Mesendoderm (in vitro differentiated cells): ENCODE measurements around the gene MAFB.

ENCODE experiments used
- DNase-seq: peaks from one replicate; pipeline ENCODE4 v3.0.0; 2013
- H2AK5ac ChIP-seq: 2 replicates; pipeline ENCODE4 v1.6.1; 2013; ENCODE audit warnings: low read length, inconsistent platforms
- H2BK120ac ChIP-seq: 2 replicates; pipeline ENCODE4 v1.6.1; 2013; ENCODE audit warnings: low read depth, mild to moderate bottlenecking, low read length, moderate library complexity, mixed read lengths
- H2BK15ac ChIP-seq: replicated peaks from 2 replicates; pipeline ENCODE4 v1.6.1; 2013; ENCODE audit warnings: low read depth, mild to moderate bottlenecking, moderate library complexity
- H2BK5ac ChIP-seq: 2 replicates; pipeline ENCODE4 v1.6.1; 2013; ENCODE audit warnings: low read length, inconsistent platforms
- H3K18ac ChIP-seq: 2 replicates; pipeline ENCODE4 v1.6.1; 2013; ENCODE audit warnings: mild to moderate bottlenecking, low read length, mixed read lengths
- H3K23ac ChIP-seq: one replicate; pipeline ENCODE4 v1.6.1; 2013; ENCODE audit warnings: low read length
- H3K27ac ChIP-seq: 2 replicates; pipeline ENCODE4 v1.5.1; 2013; ENCODE audit warnings: low read depth, mild to moderate bottlenecking, inconsistent platforms, low read length, moderate library complexity
- H3K27me3 ChIP-seq: 2 replicates; pipeline ENCODE4 v1.6.1; 2013; ENCODE audit warnings: low read length, control low read depth, mild to moderate bottlenecking, inconsistent platforms; ENCODE audit not compliant: insufficient read depth, poor library complexity
- H3K36me3 ChIP-seq: 2 replicates; pipeline ENCODE4 v1.6.1; 2013; ENCODE audit warnings: low read length, inconsistent platforms; ENCODE audit not compliant: control insufficient read depth, insufficient read depth
- H3K4ac ChIP-seq: one replicate; pipeline ENCODE4 v1.6.1; 2013; ENCODE audit warnings: low read depth, mild to moderate bottlenecking, low read length, moderate library complexity
- H3K4me1 ChIP-seq: 2 replicates; pipeline ENCODE4 v1.6.1; 2013; ENCODE audit warnings: low read depth, low read length, inconsistent platforms; ENCODE audit not compliant: control insufficient read depth
- H3K4me2 ChIP-seq: 2 replicates; pipeline ENCODE4 v1.6.1; 2013; ENCODE audit warnings: low read length
- H3K4me3 ChIP-seq: 2 replicates; pipeline ENCODE4 v1.5.1; 2013; ENCODE audit warnings: mild to moderate bottlenecking, low read length
- H3K56ac ChIP-seq: one replicate; pipeline ENCODE4 v1.6.1; 2013; ENCODE audit warnings: low read length
- H3K79me1 ChIP-seq: 2 replicates; pipeline ENCODE4 v1.6.1; 2013; ENCODE audit warnings: low read length, inconsistent platforms
- H3K79me2 ChIP-seq: 2 replicates; pipeline ENCODE4 v1.6.1; 2013; ENCODE audit warnings: mild to moderate bottlenecking, low read length; ENCODE audit not compliant: control insufficient read depth, insufficient read depth
- H3K9ac ChIP-seq: 2 replicates; pipeline ENCODE4 v1.6.1; 2013; ENCODE audit warnings: low read length, inconsistent platforms
- H4K5ac ChIP-seq: one replicate; pipeline ENCODE4 v1.6.1; 2013; ENCODE audit warnings: low read length
- H4K8ac ChIP-seq: one replicate; pipeline ENCODE4 v1.6.1; 2013; ENCODE audit warnings: low read depth, mild to moderate bottlenecking, control low read depth, low read length, moderate library complexity
- WGBS: extraction: QIAGEN DNeasy Blood & Tissue Kit; methylation state at CpG from one replicate; pipeline ENCODE4 v1.1.7; 2013; ENCODE audit warnings: low lambda C conversion rate, missing lambda C conversion rate; ENCODE audit not compliant: insufficient coverage; ENCODE audit errors: extremely low coverage; 5-methylcytosine and 5-hydroxymethylcytosine counted together

MAFB gene

DNA sequence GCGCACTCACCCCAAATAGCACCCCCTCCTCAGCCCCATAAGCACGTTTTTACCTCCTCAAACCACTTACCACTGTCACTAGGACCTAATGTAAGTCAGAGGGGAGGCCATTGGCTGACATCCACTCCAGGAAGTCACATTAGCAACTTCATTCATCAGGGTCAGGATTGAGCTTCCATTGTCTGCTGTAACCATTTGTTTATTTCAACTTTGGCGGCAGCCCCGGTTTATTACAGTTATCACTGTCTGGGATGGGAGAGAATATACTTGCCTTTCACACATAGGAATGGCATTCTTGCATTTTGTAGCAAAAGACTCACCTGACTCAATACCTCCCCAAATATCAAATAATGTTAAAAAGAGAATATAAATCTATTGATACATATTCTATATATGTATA is 38.3 kb downstream of the MAFB start:
- DNase-seq = no peak

GRCh38 chr20:40648210-40649072 is 40.6 kb downstream of the MAFB start:
- no peak overlapping the region for H2BK15ac ChIP-seq
- no peaks in the 10 kb centered on the region for H3K27me3 ChIP-seq
- H3K36me3 ChIP-seq = no peaks in the 10 kb centered on the region
- H3K18ac ChIP-seq = no peak overlapping the region
- no peak overlapping the region for H3K4ac ChIP-seq
- DNase-seq = no peak
- no peak overlapping the region for H4K8ac ChIP-seq
- H3K79me2 ChIP-seq = no peaks in the 10 kb centered on the region
- no peaks in the 10 kb centered on the region for H3K4me1 ChIP-seq
- H3K79me1 ChIP-seq = no peaks in the 10 kb centered on the region
- no peak overlapping the region for H2BK120ac ChIP-seq
- no peak overlapping the region for H3K9ac ChIP-seq
- no peak overlapping the region for H3K23ac ChIP-seq
- no peak overlapping the region for H2BK5ac ChIP-seq
- no peak overlapping the region for H4K5ac ChIP-seq
- no peak overlapping the region for H3K56ac ChIP-seq
- H3K27ac ChIP-seq = no peak overlapping the region
- no peak overlapping the region for H3K4me3 ChIP-seq
- WGBS = no CpG with 5 or more reads among the region's 6 CpGs
- H3K4me2 ChIP-seq = no peak overlapping the region
- H2AK5ac ChIP-seq = no peak overlapping the region

More for the DNA sequence above, 38.3 kb downstream of the MAFB start:
- Histone ChIP-seq H3K79me2 (no peaks in the 10 kb centered on the region), H3K9ac (no peak overlapping the region), H3K56ac (no peak overlapping the region), H4K5ac (no peak overlapping the region), H3K36me3 (no peaks in the 10 kb centered on the region), H3K79me1 (no peaks in the 10 kb centered on the region), H2AK5ac (no peak overlapping the region), H4K8ac (no peak overlapping the region), H2BK120ac (no peak overlapping the region), H3K4ac (no peak overlapping the region), H3K4me2 (no peak overlapping the region), H3K4me1 (no peaks in the 10 kb centered on the region), H2BK15ac (no peak overlapping the region), H3K4me3 (no peak overlapping the region), H3K27me3 (no peaks in the 10 kb centered on the region), H3K18ac (no peak overlapping the region), H3K27ac (no peak overlapping the region), H3K23ac (no peak overlapping the region), H2BK5ac (no peak overlapping the region)
- no CpG with 5 or more reads among the region's 4 CpGs for WGBS

- Histone ChIP-seq H2BK5ac (no peak overlapping the region), H3K79me1 (no peaks in the 10 kb centered on the region), H3K4me2 (no peak overlapping the region), H3K56ac (no peak overlapping the region), H4K8ac (no peak overlapping the region), H3K27me3 (no peaks in the 10 kb centered on the region), H3K9ac (no peak overlapping the region), H2AK5ac (no peak overlapping the region), H3K18ac (no peak overlapping the region), H3K27ac (no peak overlapping the region), H3K4me1 (no peaks in the 10 kb centered on the region), H4K5ac (no peak overlapping the region), H2BK120ac (no peak overlapping the region), H3K36me3 (no peaks in the 10 kb centered on the region), H3K4me3 (no peak overlapping the region), H2BK15ac (no peak overlapping the region), H3K79me2 (no peaks in the 10 kb centered on the region), H3K23ac (no peak overlapping the region), H3K4ac (no peak overlapping the region)
- WGBS = no CpG with 5 or more reads among the region's 6 CpGs
- no peak for DNase-seq
Observed at GRCh38 chr20:40646813-40647212, 42.2 kb downstream of the MAFB start.

- Histone ChIP-seq H3K4ac (no peak overlapping the region), H2BK5ac (no peak overlapping the region), H4K5ac (no peak overlapping the region), H3K79me2 (no peaks in the 10 kb centered on the region), H3K4me1 (no peaks in the 10 kb centered on the region), H3K56ac (no peak overlapping the region), H3K27ac (no peak overlapping the region), H2BK120ac (no peak overlapping the region), H3K27me3 (no peaks in the 10 kb centered on the region), H3K9ac (no peak overlapping the region), H3K4me3 (no peak overlapping the region), H3K79me1 (no peaks in the 10 kb centered on the region), H2AK5ac (no peak overlapping the region), H3K18ac (no peak overlapping the region), H4K8ac (no peak overlapping the region), H3K4me2 (no peak overlapping the region), H3K23ac (no peak overlapping the region), H2BK15ac (no peak overlapping the region), H3K36me3 (no peaks in the 10 kb centered on the region)
- DNase-seq = no peak
- WGBS = no CpG with 5 or more reads among the region's 8 CpGs
Observed at GRCh38 chr20:40646361-40646760, 42.7 kb downstream of the MAFB start.

DNA sequence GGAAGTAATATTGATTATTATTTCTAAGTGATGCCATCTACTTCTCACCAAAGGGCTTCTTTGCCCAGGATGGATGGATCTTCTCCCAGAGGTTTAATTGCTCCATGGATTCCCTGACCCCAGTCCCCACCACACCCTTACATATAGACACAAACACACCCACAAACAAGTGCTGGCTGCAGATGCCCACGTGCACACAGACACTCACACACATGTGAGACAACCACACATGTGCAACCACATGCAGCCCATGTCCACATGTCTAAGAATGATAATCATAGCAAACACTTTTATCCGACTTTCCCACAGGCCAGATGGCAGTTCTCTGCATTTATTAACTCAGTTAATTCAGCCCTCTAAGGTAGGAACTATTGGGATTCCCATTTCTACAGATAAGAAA is 44.2 kb downstream of the MAFB start:
- no peak overlapping the region for H2BK5ac ChIP-seq
- no peak overlapping the region for H2BK120ac ChIP-seq
- H3K4me1 ChIP-seq = no peaks in the 10 kb centered on the region
- no peak overlapping the region for H3K56ac ChIP-seq
- no peaks in the 10 kb centered on the region for H3K79me1 ChIP-seq
- H2BK15ac ChIP-seq = no peak overlapping the region
- no peak overlapping the region for H3K27ac ChIP-seq
- H3K4ac ChIP-seq = no peak overlapping the region
- WGBS = no CpG with 5 or more reads among the region's 2 CpGs
- no peak overlapping the region for H4K8ac ChIP-seq
- no peak overlapping the region for H3K9ac ChIP-seq
- no peak overlapping the region for H4K5ac ChIP-seq
- H3K36me3 ChIP-seq = no peaks in the 10 kb centered on the region
- H2AK5ac ChIP-seq = no peak overlapping the region
- H3K4me3 ChIP-seq = no peak overlapping the region
- H3K23ac ChIP-seq = no peak overlapping the region
- H3K79me2 ChIP-seq = no peaks in the 10 kb centered on the region
- H3K4me2 ChIP-seq = no peak overlapping the region
- H3K27me3 ChIP-seq = no peaks in the 10 kb centered on the region
- no peak overlapping the region for H3K18ac ChIP-seq
- DNase-seq = no peak

GRCh38 chr20:40643891-40644290 is 45.1 kb downstream of the MAFB start:
- no peak overlapping the region for H4K5ac ChIP-seq
- no peak overlapping the region for H3K18ac ChIP-seq
- H3K23ac ChIP-seq = no peak overlapping the region
- no peak overlapping the region for H3K27ac ChIP-seq
- no peak overlapping the region for H3K4me2 ChIP-seq
- no peak overlapping the region for H2BK120ac ChIP-seq
- DNase-seq = peak; percentile 31
- H3K27me3 ChIP-seq = no peaks in the 10 kb centered on the region
- no peaks in the 10 kb centered on the region for H3K79me2 ChIP-seq
- no peak overlapping the region for H3K4ac ChIP-seq
- no peaks in the 10 kb centered on the region for H3K36me3 ChIP-seq
- H3K79me1 ChIP-seq = no peaks in the 10 kb centered on the region
- H3K9ac ChIP-seq = no peak overlapping the region
- H2BK15ac ChIP-seq = no peak overlapping the region
- no peak overlapping the region for H2BK5ac ChIP-seq
- no peak overlapping the region for H3K4me3 ChIP-seq
- H3K56ac ChIP-seq = no peak overlapping the region
- no peaks in the 10 kb centered on the region for H3K4me1 ChIP-seq
- WGBS = no CpG with 5 or more reads among the region's 5 CpGs
- H4K8ac ChIP-seq = no peak overlapping the region
- no peak overlapping the region for H2AK5ac ChIP-seq
